HL-60 (cell line): ENCODE data around the gene SPAG7.

ENCODE experiments used
- DNase-seq, 2 experiments: peaks; one replicate each; pipeline ENCODE4 v3.0.0-alpha.2; 2010 to 2020; ENCODE audit warnings: low read depth in 1 of 2, low spot score in 1 of 2
- H3K27ac ChIP-seq: fragments of 250-450 bp; sonication (Bioruptor Pico); replicated peaks from 2 replicates; pipeline ENCODE4 v1.5.1; 2020; ENCODE audit warnings: mild to moderate bottlenecking, moderate library complexity
- H3K27me3 ChIP-seq: fragments of 250-450 bp; sonication (Bioruptor Pico); 2 replicates; pipeline ENCODE4 v1.5.1; 2021; ENCODE audit warnings: mild to moderate bottlenecking, moderate library complexity; ENCODE audit not compliant: insufficient read depth, poor library complexity, severe bottlenecking
- H3K4me3 ChIP-seq: replicated peaks from 2 replicates; pipeline ENCODE4 v1.5.1; 2011; ENCODE audit warnings: mild to moderate bottlenecking, control low read depth, low read length; ENCODE audit not compliant: insufficient read depth
- CTCF ChIP-seq: IDR thresholded peaks from one replicate; pipeline ENCODE4 v1.5.1; 2011; ENCODE audit warnings: low read length, control low read depth, inconsistent platforms; ENCODE audit not compliant: insufficient read depth
- GABPA ChIP-seq: IDR thresholded peaks from 2 replicates; pipeline ENCODE4 v1.6.1; 2012; ENCODE audit warnings: low read depth
- POLR2AphosphoS5 ChIP-seq: IDR thresholded peaks from 2 replicates; pipeline ENCODE4 v1.6.1; 2012; ENCODE audit warnings: low read depth
- REST ChIP-seq: IDR thresholded peaks from 2 replicates; pipeline ENCODE4 v1.6.1; 2012; ENCODE audit warnings: low read depth; ENCODE audit not compliant: insufficient replicate concordance
- SPI1 ChIP-seq: IDR thresholded peaks from 2 replicates; pipeline ENCODE4 v1.6.1; 2012; ENCODE audit warnings: low read depth, mild to moderate bottlenecking, borderline replicate concordance
- long read RNA-seq: library from polyadenylated mRNA; unstranded; transcript quantifications from one replicate; pipeline ENCODE4 v2.0.0, GENCODE V29; 2020

Gene SPAG7
- long read RNA-seq, transcript SPAG7-201 (7 exons, 1,058 nt) = major isoform, 107 of 118 reads
- long read RNA-seq, partial matches to known transcripts = 0 of 118 reads
- long read RNA-seq, other reads (novel, unspliced or antisense) = 6 of 118 reads

GRCh38 chr17:4967539-4968485 is at the start of gene SPAG7:
Gene SPAG7 (minus strand): TSS chr17:4967817. CDS start chr17:4967804, 13 bp downstream.
- Histone ChIP-seq H3K4me3 (peak within 1 kb of the TSS; percentile 58), H3K27me3 (no peaks in the 10 kb centered on the region), H3K27ac (peak within 1 kb of the TSS; percentile 91)
- peak; percentile 82 to 89 for DNase-seq
- TF ChIP-seq POLR2AphosphoS5 (peak; percentile 54), REST (no peak), SPI1 (no peak), GABPA (no peak)

GRCh38 chr17:5014357-5014756 is 46.7 kb upstream of the SPAG7 start:
- no peak for TF ChIP-seq SPI1
- no peak for TF ChIP-seq POLR2AphosphoS5
- no peak for TF ChIP-seq CTCF
- TF ChIP-seq REST = no peak
- no peak for TF ChIP-seq GABPA
- no peaks in the 10 kb centered on the region for H3K27me3 ChIP-seq
- no peak overlapping the region for H3K27ac ChIP-seq
- DNase-seq = no peak
- H3K4me3 ChIP-seq = no peak overlapping the region

GRCh38 chr17:5011928-5012327 is 44.3 kb upstream of the SPAG7 start:
- Histone ChIP-seq H3K27ac (no peak overlapping the region), H3K4me3 (no peak overlapping the region), H3K27me3 (no peaks in the 10 kb centered on the region)
- DNase-seq = no peak
- TF ChIP-seq REST (no peak), SPI1 (no peak), CTCF (no peak), POLR2AphosphoS5 (no peak), GABPA (no peak)
